IMR-90 (cell line): ENCODE results near the gene PEX5.

Experiments
- CHD1 ChIP-seq: IDR thresholded peaks from 2 replicates; pipeline ENCODE4 v1.6.1; 2012; ENCODE audit warnings: low read depth, low read length, improper control_type of control experiment
- CTCF ChIP-seq: conservative IDR thresholded peaks from 2 replicates; pipeline ENCODE4 v1.5.1; 2012; ENCODE audit warnings: mild to moderate bottlenecking, low read depth, low read length, improper control_type of control experiment
- FOS ChIP-seq: fragments of 150-350 bp; IDR thresholded peaks from 2 replicates; pipeline ENCODE4 v1.6.1; 2016; ENCODE audit warnings: low read depth, low read length
- MXI1 ChIP-seq: IDR thresholded peaks from 2 replicates; pipeline ENCODE4 v1.6.1; 2012; ENCODE audit warnings: low read depth, mild to moderate bottlenecking, low read length, moderate library complexity, borderline replicate concordance
- POLR2A ChIP-seq: IDR thresholded peaks from 2 replicates; pipeline ENCODE4 v1.6.1; 2012; ENCODE audit warnings: mild to moderate bottlenecking, low read depth, low read length
- RAD21 ChIP-seq: IDR thresholded peaks from 2 replicates; pipeline ENCODE4 v1.6.1; 2012; ENCODE audit warnings: low read length, improper control_type of control experiment
- USF2 ChIP-seq: fragments of 150-350 bp; IDR thresholded peaks from 2 replicates; pipeline ENCODE4 v1.6.1; 2017; ENCODE audit warnings: mild to moderate bottlenecking, antibody characterized with exemption, low read length, low read depth
- TF ChIP-seq, protein P1 (sequence below): fragments of 150-350 bp; IDR thresholded peaks from 2 replicates; pipeline ENCODE4 v1.6.1; 2016; ENCODE audit warnings: low read depth, mild to moderate bottlenecking, low read length, moderate library complexity, borderline replicate concordance

DNA sequence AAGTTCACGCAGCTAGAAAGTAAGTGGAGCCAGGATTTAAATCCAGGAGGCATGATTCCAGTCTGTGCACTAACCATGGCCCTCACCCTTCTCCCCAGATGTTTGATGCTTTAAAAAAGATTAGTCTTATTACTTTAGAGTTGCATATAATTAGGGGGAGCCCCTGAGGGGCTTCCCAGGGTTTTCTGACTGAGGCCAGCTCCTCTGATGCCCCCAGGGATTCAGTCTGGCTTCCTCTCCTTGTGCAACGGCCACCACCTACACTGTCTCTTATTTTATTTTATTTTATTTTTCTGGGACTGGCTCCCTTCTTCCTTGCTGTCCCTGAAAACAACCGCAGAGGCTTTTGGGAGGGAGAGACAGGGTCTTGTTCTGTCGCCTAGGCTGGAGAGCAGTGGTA is 36.7 kb upstream of the PEX5 start:
- TF ChIP-seq CTCF = no peak
- TF ChIP-seq POLR2A = no peak
- TF ChIP-seq, protein P1, sequence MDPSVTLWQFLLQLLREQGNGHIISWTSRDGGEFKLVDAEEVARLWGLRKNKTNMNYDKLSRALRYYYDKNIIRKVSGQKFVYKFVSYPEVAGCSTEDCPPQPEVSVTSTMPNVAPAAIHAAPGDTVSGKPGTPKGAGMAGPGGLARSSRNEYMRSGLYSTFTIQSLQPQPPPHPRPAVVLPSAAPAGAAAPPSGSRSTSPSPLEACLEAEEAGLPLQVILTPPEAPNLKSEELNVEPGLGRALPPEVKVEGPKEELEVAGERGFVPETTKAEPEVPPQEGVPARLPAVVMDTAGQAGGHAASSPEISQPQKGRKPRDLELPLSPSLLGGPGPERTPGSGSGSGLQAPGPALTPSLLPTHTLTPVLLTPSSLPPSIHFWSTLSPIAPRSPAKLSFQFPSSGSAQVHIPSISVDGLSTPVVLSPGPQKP = no peak
- TF ChIP-seq USF2 = no peak
- TF ChIP-seq MXI1 = no peak
- no peak for TF ChIP-seq RAD21
- no peak for TF ChIP-seq CHD1
- no peak for TF ChIP-seq FOS
